IMR-90 (cell line): ENCODE data around the gene TNF. TPM values are rescaled to one million over a fixed set of nuclear protein-coding genes. Genes with fewer than 3 reads are reported as not detected.

Experiments used
- ATAC-seq: fragments of 200-7000 bp; cut with Tn5 transposase; 2 replicates; pipeline ENCODE4 v1.9.1; 2020; ENCODE audit warnings: low read depth, mild to moderate bottlenecking, moderate library complexity
- BruUV-seq: library from RNA; stranded (reverse); fragments of 400-500 nt; replicated peaks from 2 replicates; lab custom pipeline; 2021; lab: Mats Ljungman, UMichigan
- CTCF ChIA-PET: fragments of 300-600 bp; formaldehyde crosslinking; extraction: SDS; loops from one replicate; lab custom pipeline; 2021; ENCODE audit warnings: antibody characterized with exemption; lab: Yijun Ruan, JAX
- POLR2A ChIA-PET: fragments of 300-600 bp; sonication (Branson Sonifier 250); formaldehyde crosslinking; loops from one replicate; lab custom pipeline; 2022; ENCODE audit warnings: antibody characterized with exemption; ENCODE audit not compliant: unreplicated experiment; lab: Charles Lee
- DNase-seq: peaks from one replicate; pipeline ENCODE4 v3.0.0; 2013
- H2AFZ ChIP-seq: replicated peaks from 2 replicates; pipeline ENCODE3; 2013; ENCODE audit warnings: low read length, mild to moderate bottlenecking; ENCODE audit not compliant: poor library complexity
- H2AK5ac ChIP-seq: 2 replicates; pipeline ENCODE4 v1.6.1; 2013; ENCODE audit warnings: low read depth, low read length, inconsistent platforms
- H2AK9ac ChIP-seq: replicated peaks from 2 replicates; pipeline ENCODE3; 2013; ENCODE audit warnings: mild to moderate bottlenecking, low read depth, low read length, moderate library complexity; ENCODE audit not compliant: poor library complexity
- H2BK120ac ChIP-seq: 2 replicates; pipeline ENCODE4 v1.6.1; 2013; ENCODE audit warnings: low read depth, low read length, inconsistent platforms
- H2BK15ac ChIP-seq: 3 replicates; pipeline ENCODE4 v1.6.1; 2013; ENCODE audit warnings: low read depth, low read length, inconsistent platforms
- H2BK20ac ChIP-seq: 2 replicates; pipeline ENCODE4 v1.6.1; 2013; ENCODE audit warnings: low read depth, mild to moderate bottlenecking, inconsistent platforms, low read length, moderate library complexity
- H2BK5ac ChIP-seq: 2 replicates; pipeline ENCODE4 v1.6.1; 2013; ENCODE audit warnings: mild to moderate bottlenecking, low read depth, low read length, inconsistent platforms; ENCODE audit not compliant: poor library complexity, severe bottlenecking
- H3K14ac ChIP-seq: replicated peaks from 2 replicates; pipeline ENCODE4 v1.6.1; 2013; ENCODE audit warnings: low read depth, low read length, inconsistent platforms
- H3K18ac ChIP-seq: 2 replicates; pipeline ENCODE4 v1.6.1; 2013; ENCODE audit warnings: low read depth, low read length, control low read depth
- H3K23ac ChIP-seq: 2 replicates; pipeline ENCODE4 v1.6.1; 2013; ENCODE audit warnings: low read depth, low read length, inconsistent platforms
- H3K27ac ChIP-seq: 2 replicates; pipeline ENCODE4 v1.5.1; 2013; ENCODE audit warnings: mild to moderate bottlenecking, control low read depth, low read length; ENCODE audit not compliant: insufficient read depth
- H3K27me3 ChIP-seq: 2 replicates; pipeline ENCODE4 v1.6.1; 2013; ENCODE audit warnings: low read length; ENCODE audit not compliant: control insufficient read depth, insufficient read depth
- H3K36me3 ChIP-seq: 2 replicates; pipeline ENCODE4 v1.6.1; 2013; ENCODE audit warnings: low read length, mixed read lengths; ENCODE audit not compliant: control insufficient read depth, insufficient read depth
- H3K4ac ChIP-seq: 2 replicates; pipeline ENCODE4 v1.6.1; 2013; ENCODE audit warnings: low read depth, low read length, inconsistent platforms
- H3K4me1 ChIP-seq: 2 replicates; pipeline ENCODE4 v1.6.1; 2013; ENCODE audit warnings: low read length, mixed read lengths; ENCODE audit not compliant: control insufficient read depth, insufficient read depth
- H3K4me2 ChIP-seq: 2 replicates; pipeline ENCODE4 v1.6.1; 2013; ENCODE audit warnings: low read depth, mild to moderate bottlenecking, control low read depth, low read length, moderate library complexity
- H3K4me3 ChIP-seq: 2 replicates; pipeline ENCODE4 v1.5.1; 2013; ENCODE audit warnings: low read depth, mild to moderate bottlenecking, control low read depth, low read length, moderate library complexity; ENCODE audit not compliant: insufficient read depth
- H3K56ac ChIP-seq: 2 replicates; pipeline ENCODE4 v1.6.1; 2013; ENCODE audit warnings: low read length, inconsistent platforms; ENCODE audit not compliant: insufficient read depth; ENCODE audit errors: extremely low read depth
- H3K79me1 ChIP-seq, 2 experiments: 2 replicates each; pipeline ENCODE4 v1.6.1; 2013; ENCODE audit warnings: low read length in 2 of 2, inconsistent platforms in 1 of 2, low read depth in 1 of 2
- H3K9ac ChIP-seq: 2 replicates; pipeline ENCODE4 v1.6.1; 2013; ENCODE audit warnings: low read depth, low read length, control low read depth
- H3K9me1 ChIP-seq: 2 replicates; pipeline ENCODE4 v1.6.1; 2013; ENCODE audit warnings: low read length, inconsistent platforms; ENCODE audit not compliant: insufficient read depth
- H3K9me3 ChIP-seq: 2 replicates; pipeline ENCODE4 v1.6.1; 2013; ENCODE audit warnings: low read length; ENCODE audit not compliant: control insufficient read depth, insufficient read depth
- H4K20me1 ChIP-seq: 2 replicates; pipeline ENCODE4 v1.6.1; 2013; ENCODE audit warnings: low read length, inconsistent platforms; ENCODE audit not compliant: insufficient read depth
- H4K5ac ChIP-seq: 2 replicates; pipeline ENCODE4 v1.6.1; 2013; ENCODE audit warnings: mild to moderate bottlenecking, low read depth, low read length, control low read depth
- H4K8ac ChIP-seq, 2 experiments: 2 replicates each; pipeline ENCODE4 v1.6.1; 2013; ENCODE audit warnings: low read depth in 2 of 2, low read length in 2 of 2, control low read depth in 1 of 2, inconsistent platforms in 1 of 2
- H4K91ac ChIP-seq: 2 replicates; pipeline ENCODE4 v1.6.1; 2013; ENCODE audit warnings: low read depth, low read length, inconsistent platforms; ENCODE audit not compliant: insufficient read depth
- BHLHE40 ChIP-seq: fragments of 150-350 bp; IDR thresholded peaks from 2 replicates; pipeline ENCODE4 v1.6.1; 2016; ENCODE audit warnings: mild to moderate bottlenecking, low read depth, low read length
- CEBPB ChIP-seq: IDR thresholded peaks from 2 replicates; pipeline ENCODE4 v1.6.1; 2012; ENCODE audit warnings: low read depth, low read length, improper control_type of control experiment
- CHD1 ChIP-seq: IDR thresholded peaks from 2 replicates; pipeline ENCODE4 v1.6.1; 2012; ENCODE audit warnings: low read depth, low read length, improper control_type of control experiment
- FOS ChIP-seq: fragments of 150-350 bp; IDR thresholded peaks from 2 replicates; pipeline ENCODE4 v1.6.1; 2016; ENCODE audit warnings: low read depth, low read length
- MAFK ChIP-seq: IDR thresholded peaks from 2 replicates; pipeline ENCODE4 v1.6.1; 2012; ENCODE audit warnings: low read depth, low read length, improper control_type of control experiment
- MAZ ChIP-seq: IDR thresholded peaks from 2 replicates; pipeline ENCODE4 v1.6.1; 2012; ENCODE audit warnings: low read depth, mild to moderate bottlenecking, low read length, improper control_type of control experiment, moderate library complexity, borderline replicate concordance
- MXI1 ChIP-seq: IDR thresholded peaks from 2 replicates; pipeline ENCODE4 v1.6.1; 2012; ENCODE audit warnings: low read depth, mild to moderate bottlenecking, low read length, moderate library complexity, borderline replicate concordance
- NFE2L2 ChIP-seq: fragments of 150-350 bp; IDR thresholded peaks from 2 replicates; pipeline ENCODE4 v1.6.1; 2016; ENCODE audit warnings: low read depth, mild to moderate bottlenecking, low read length
- POLR2A ChIP-seq: IDR thresholded peaks from 2 replicates; pipeline ENCODE4 v1.6.1; 2012; ENCODE audit warnings: mild to moderate bottlenecking, low read depth, low read length
- RAD21 ChIP-seq: IDR thresholded peaks from 2 replicates; pipeline ENCODE4 v1.6.1; 2012; ENCODE audit warnings: low read length, improper control_type of control experiment
- RCOR1 ChIP-seq: IDR thresholded peaks from 2 replicates; pipeline ENCODE4 v1.6.1; 2012; ENCODE audit warnings: mild to moderate bottlenecking, low read length, improper control_type of control experiment; ENCODE audit not compliant: insufficient replicate concordance
- RFX5 ChIP-seq: IDR thresholded peaks from 2 replicates; pipeline ENCODE4 v1.8.0; 2012; ENCODE audit warnings: low read depth, mild to moderate bottlenecking, low read length, moderate library complexity
- SMC3 ChIP-seq: fragments of 150-350 bp; IDR thresholded peaks from 2 replicates; pipeline ENCODE4 v1.6.1; 2016; ENCODE audit warnings: low read depth, mild to moderate bottlenecking, antibody characterized with exemption, low read length, moderate library complexity
- WGBS, 2 experiments: methylation state at CpG; one replicate each; pipeline versions ENCODE4 v1.1.5 to v1.1.7; 2013; ENCODE audit warnings: missing lambda C conversion rate in 2 of 2; ENCODE audit not compliant: insufficient read length in 1 of 2; ENCODE audit errors: extremely low coverage in 2 of 2; 5-methylcytosine and 5-hydroxymethylcytosine counted together
- dilution Hi-C: fragments of 300-500 bp; cut with HindIII; formaldehyde crosslinking; loops from one replicate; pipeline ENCODE4 v1.14.3; 2018; ENCODE audit warnings: low sequenced_read_pairs; ENCODE audit not compliant: unreplicated experiment
- in situ Hi-C: fragments of 300-500 bp; cut with MboI; formaldehyde crosslinking; loops from 3 replicates; pipeline ENCODE4 v1.14.3; 2019; ENCODE audit warnings: low sequenced_read_pairs, inconsistent platforms, mixed read lengths
- intact Hi-C: fragments of 100-400 bp; cut with micrococcal nuclease; formaldehyde crosslinking; loops from 2 replicates; pipeline ENCODE4 v1.10.0; 2022
- polyA plus RNA-seq, 3 experiments: library from polyadenylated mRNA; depleted of rRNA; stranded (reverse); fragments of >200 nt; gene quantifications; 2 replicates each; pipeline ENCODE4 v1.2.3, GENCODE V29; 2012; ENCODE audit warnings: low replicate concordance in 1 of 3
- total RNA-seq: library from RNA; depleted of rRNA; stranded (reverse); fragments of >200 nt; gene quantifications from 2 replicates; pipeline ENCODE4 v1.2.3, GENCODE V29; 2012
- TF ChIP-seq, protein P1 (sequence below): conservative IDR thresholded peaks from 2 replicates; pipeline ENCODE4 v1.5.1; 2012; ENCODE audit warnings: mild to moderate bottlenecking, low read depth, low read length, improper control_type of control experiment
- TF ChIP-seq, protein P2 (sequence below): fragments of 150-350 bp; IDR thresholded peaks from 2 replicates; pipeline ENCODE4 v1.6.1; 2017; ENCODE audit warnings: mild to moderate bottlenecking, antibody characterized with exemption, low read length, low read depth
- TF ChIP-seq, protein P3 (sequence below): fragments of 150-350 bp; IDR thresholded peaks from 2 replicates; pipeline ENCODE4 v1.6.1; 2016; ENCODE audit warnings: low read depth, mild to moderate bottlenecking, low read length, moderate library complexity, borderline replicate concordance

Gene TNF
- total and polyA plus RNA-seq, 2 of the 4 experiments (the other 2 are of a cell fraction) = not detected

DNA sequence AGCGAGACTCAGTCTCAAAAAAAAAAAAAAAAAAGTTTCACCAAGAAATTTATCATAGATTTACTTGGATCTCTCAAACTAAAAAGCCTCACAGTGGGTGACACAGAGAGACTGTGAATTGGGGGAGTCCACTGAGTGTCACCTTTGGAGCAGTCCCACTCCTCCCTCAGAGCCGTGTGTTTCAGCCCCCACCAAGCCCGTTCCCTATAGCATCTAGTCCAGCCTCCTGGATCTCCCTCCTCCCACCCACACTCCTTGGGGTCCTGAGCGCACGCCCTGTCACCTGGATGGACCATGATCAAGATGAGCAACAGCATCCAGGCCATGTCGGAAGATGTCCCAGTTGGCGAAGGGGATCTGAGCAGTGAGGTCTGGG is 17.0 kb downstream of the TNF start:
- Histone ChIP-seq H3K14ac (no peak overlapping the region), H3K27me3 (peaks cover 4% of the 10 kb centered on the region), H2BK120ac (no peak overlapping the region), H4K20me1 (no peaks in the 10 kb centered on the region), H4K91ac (no peak overlapping the region), H2AK5ac (no peak overlapping the region), H3K56ac (no peak overlapping the region), H3K9me1 (peaks cover 3% of the 10 kb centered on the region; the same call in 1 of the 2 replicates), H3K9ac (no peak overlapping the region), H3K4me1 (no peaks in the 10 kb centered on the region), H2AK9ac (no peak overlapping the region), H4K8ac (no peak overlapping the region), H3K36me3 (no peaks in the 10 kb centered on the region), H2BK20ac (no peak overlapping the region), H2AFZ (peak overlapping the region; percentile 34), H3K4ac (no peak overlapping the region), H3K79me1 (no peaks in the 10 kb centered on the region), H3K23ac (no peak overlapping the region), H4K5ac (no peak overlapping the region), H2BK5ac (no peak overlapping the region), H3K18ac (no peak overlapping the region), H2BK15ac (no peak overlapping the region), H3K4me3 (no peak overlapping the region), H3K9me3 (no peaks in the 10 kb centered on the region), H3K4me2 (no peak overlapping the region), H3K27ac (no peak overlapping the region)
- DNase-seq = no peak
- BruUV-seq = no TSS peak
- POLR2A ChIA-PET = no interaction called here
- ATAC-seq = no peak
- intact Hi-C loops (no loop called here), in situ Hi-C loops (no loop called here), dilution Hi-C loops (no loop called here)
- TF ChIP-seq SMC3 (no peak), RAD21 (no peak), RFX5 (no peak), MAZ (no peak), BHLHE40 (no peak), NFE2L2 (no peak), POLR2A (no peak), FOS (no peak), RCOR1 (no peak), CEBPB (no peak), MXI1 (no peak), MAFK (no peak), CHD1 (no peak)
- TF ChIP-seq, protein P1, sequence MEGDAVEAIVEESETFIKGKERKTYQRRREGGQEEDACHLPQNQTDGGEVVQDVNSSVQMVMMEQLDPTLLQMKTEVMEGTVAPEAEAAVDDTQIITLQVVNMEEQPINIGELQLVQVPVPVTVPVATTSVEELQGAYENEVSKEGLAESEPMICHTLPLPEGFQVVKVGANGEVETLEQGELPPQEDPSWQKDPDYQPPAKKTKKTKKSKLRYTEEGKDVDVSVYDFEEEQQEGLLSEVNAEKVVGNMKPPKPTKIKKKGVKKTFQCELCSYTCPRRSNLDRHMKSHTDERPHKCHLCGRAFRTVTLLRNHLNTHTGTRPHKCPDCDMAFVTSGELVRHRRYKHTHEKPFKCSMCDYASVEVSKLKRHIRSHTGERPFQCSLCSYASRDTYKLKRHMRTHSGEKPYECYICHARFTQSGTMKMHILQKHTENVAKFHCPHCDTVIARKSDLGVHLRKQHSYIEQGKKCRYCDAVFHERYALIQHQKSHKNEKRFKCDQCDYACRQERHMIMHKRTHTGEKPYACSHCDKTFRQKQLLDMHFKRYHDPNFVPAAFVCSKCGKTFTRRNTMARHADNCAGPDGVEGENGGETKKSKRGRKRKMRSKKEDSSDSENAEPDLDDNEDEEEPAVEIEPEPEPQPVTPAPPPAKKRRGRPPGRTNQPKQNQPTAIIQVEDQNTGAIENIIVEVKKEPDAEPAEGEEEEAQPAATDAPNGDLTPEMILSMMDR = no peak
- TF ChIP-seq, protein P2, sequence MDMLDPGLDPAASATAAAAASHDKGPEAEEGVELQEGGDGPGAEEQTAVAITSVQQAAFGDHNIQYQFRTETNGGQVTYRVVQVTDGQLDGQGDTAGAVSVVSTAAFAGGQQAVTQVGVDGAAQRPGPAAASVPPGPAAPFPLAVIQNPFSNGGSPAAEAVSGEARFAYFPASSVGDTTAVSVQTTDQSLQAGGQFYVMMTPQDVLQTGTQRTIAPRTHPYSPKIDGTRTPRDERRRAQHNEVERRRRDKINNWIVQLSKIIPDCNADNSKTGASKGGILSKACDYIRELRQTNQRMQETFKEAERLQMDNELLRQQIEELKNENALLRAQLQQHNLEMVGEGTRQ = no peak
- TF ChIP-seq, protein P3, sequence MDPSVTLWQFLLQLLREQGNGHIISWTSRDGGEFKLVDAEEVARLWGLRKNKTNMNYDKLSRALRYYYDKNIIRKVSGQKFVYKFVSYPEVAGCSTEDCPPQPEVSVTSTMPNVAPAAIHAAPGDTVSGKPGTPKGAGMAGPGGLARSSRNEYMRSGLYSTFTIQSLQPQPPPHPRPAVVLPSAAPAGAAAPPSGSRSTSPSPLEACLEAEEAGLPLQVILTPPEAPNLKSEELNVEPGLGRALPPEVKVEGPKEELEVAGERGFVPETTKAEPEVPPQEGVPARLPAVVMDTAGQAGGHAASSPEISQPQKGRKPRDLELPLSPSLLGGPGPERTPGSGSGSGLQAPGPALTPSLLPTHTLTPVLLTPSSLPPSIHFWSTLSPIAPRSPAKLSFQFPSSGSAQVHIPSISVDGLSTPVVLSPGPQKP = no peak
- 74% methylated on average over 3 of the region's 7 CpGs; no CpG with 5 or more reads in 1 of the 2 experiments for WGBS, 2 experiments
- CTCF ChIA-PET = interaction anchor here (1.1 kb wide), 1 partner anchor 46 kb away, joined by 4 read pairs; the partner anchor contains the start of gene ATP6V1G2
